Stimulated activated CD4-positive, alpha-beta T cell treated with anti-CD3 and anti-CD28 coated beads, Interleukin-4, amount 100 ng/mL, for 24 hours (primary cell): Measurements from ENCODE around the gene GATD1.

ENCODE experiments used
- DNase-seq: peaks from one replicate; pipeline ENCODE4 v3.0.0-alpha.2; 2020

Gene GATD1

DNA sequence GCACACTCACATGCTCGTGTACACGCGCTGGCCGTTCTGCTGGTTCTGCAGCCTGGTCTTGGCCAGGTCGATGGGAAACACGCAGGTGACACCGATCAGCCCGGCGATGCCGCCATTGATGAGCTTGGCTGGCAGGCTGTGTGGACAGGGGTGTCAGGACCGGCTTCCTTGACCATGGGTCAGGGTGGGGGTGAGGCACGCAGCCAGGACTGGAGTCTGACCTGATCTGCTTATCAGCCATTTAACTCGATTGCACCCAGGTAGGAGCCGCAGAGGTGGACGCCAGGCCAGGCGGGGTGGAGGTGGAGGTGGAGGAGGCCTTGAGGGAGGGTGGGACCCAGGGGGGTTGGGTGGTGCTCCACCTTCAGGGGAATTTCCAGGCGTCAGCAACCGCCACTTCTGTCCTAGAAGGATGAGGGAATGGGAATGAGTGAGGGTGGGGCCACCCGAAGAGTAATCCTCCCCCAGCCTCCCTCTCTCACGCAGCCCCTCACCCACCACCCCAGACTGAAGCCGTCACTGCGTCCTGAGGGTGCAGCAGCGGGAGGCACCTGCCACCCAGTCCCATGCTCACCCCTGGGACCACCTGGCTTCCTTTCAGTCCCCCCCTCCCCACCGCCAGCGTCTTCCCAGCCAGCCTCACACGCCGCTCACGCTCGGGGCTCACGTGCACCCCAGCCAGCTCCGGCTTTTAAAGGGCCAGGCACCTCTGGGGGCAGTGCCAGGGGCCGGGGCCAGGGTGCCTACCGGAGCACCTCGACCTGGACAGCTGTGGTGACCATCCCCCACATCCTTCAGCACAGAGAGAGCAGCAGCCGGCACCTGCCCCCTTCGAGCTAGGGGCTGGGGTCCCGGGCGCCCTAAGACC lies 17.7 kb upstream of the GATD1 start:
- DNase-seq: no peak

DNA sequence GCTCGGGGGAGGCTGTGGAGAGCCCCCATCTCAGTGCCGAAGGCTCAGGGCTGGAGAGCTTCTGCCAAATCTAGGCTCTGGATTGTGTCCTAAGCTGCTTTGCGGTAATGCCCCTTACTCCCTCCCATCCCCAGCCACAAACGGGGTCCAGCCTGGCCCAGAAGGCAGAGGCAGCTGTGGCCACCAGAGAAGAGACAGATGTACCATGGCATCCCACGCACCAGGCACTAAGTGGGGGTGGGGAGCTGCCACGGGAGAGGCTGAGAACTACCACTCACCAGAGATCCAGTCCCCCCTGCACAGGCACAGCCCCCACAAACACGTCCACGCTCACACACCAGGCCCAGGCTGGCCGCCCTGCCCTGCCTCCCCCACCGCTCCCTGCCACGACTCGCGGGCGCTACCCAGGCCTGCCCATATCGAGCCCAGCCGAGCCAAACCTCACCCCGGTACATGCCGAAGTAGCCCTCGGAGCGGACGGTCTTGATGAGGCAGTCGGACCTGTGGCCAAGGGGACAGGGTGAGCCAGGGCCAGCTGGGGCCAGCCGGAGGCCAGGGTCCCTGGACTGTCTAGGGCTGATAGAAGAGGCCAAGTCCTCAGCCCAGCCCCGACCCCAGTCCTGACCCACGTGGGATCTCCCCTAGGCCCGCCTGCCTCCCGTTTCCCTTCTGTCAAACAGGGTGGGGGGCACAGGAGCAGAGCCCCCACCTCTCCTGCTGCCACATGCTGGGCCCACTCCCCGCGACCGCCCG lies 16.9 kb upstream of the GATD1 start:
- no peak for DNase-seq

GRCh38 chr11:793556-793955 lies 16.3 kb upstream of the GATD1 start:
- DNase-seq: no peak

- DNase-seq: no peak
These were observed 15.6 kb upstream of the GATD1 start for GRCh38 chr11:792873-793272.

- no peak for DNase-seq
These were observed 15.2 kb upstream of the GATD1 start for GRCh38 chr11:792535-792821.

- no peak for DNase-seq
These were observed 14.6 kb upstream of the GATD1 start for GRCh38 chr11:791658-792534.

- no peak for DNase-seq
These were observed 13.7 kb upstream of the GATD1 start for GRCh38 chr11:790721-791564.

DNA sequence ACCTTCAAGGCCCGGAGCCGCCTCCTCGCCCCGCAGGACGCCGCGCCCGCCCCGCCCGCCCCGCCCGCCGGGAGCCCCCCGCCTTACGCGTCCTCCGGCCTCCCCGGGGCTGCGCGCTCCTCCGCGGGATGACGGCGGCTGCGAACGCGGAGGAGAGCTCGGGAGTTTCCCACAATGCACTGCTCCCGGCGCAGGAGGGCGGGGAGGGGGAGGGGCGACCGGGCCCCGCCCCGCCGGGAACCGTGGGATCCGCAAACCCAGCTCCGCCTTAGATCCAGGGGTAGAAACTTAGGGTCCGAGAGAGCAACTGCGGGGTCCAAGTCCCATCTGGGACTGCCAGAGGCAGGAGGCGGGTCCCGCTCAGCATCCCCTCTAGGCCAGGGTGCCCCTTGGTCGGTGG lies 12.7 kb upstream of the GATD1 start, which contains the start of gene CEND1:
Gene CEND1, minus strand, starts transcription at position 148 of the 400 bp plus-strand sequence. CDS start 1,514 bp downstream, outside the sequence.
- peak; percentile 48 for DNase-seq

GRCh38 chr11:788953-789940 lies 12.0 kb upstream of the GATD1 start:
- DNase-seq: no peak

DNA sequence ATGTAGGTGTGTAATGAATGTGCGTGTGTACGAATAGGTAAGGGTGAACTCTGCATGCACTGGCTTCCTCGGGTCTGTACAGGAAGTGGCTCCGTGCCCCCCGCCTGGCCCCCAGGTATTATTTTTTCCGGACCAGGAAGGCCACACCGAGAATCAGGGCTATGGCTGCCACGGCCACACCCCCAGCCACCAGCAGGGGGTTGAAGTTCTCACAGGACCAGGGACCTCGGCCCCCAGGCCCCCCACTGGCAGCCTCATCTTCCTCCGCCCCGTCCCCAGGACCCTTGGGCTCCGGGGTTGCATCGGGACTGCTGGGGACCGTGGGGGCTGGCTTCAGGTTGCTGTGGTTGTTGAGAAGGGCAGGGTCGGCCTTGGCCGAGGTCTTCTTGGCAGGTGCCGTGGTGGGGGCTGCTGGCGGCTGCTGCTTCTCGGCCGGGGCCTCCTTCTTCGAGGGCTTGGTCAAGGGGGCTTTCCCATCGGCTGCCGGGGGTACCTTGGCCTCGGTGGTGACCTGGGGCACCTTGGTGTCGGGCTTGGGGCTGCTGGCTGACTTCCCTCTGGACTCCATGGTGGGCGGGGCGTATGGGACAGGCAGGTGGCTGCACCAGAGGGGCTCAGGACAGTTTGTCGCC lies 10.8 kb upstream of the GATD1 start:
- no peak for DNase-seq

GRCh38 chr11:787084-787675 lies 9.9 kb upstream of the GATD1 start:
- no peak for DNase-seq

DNA sequence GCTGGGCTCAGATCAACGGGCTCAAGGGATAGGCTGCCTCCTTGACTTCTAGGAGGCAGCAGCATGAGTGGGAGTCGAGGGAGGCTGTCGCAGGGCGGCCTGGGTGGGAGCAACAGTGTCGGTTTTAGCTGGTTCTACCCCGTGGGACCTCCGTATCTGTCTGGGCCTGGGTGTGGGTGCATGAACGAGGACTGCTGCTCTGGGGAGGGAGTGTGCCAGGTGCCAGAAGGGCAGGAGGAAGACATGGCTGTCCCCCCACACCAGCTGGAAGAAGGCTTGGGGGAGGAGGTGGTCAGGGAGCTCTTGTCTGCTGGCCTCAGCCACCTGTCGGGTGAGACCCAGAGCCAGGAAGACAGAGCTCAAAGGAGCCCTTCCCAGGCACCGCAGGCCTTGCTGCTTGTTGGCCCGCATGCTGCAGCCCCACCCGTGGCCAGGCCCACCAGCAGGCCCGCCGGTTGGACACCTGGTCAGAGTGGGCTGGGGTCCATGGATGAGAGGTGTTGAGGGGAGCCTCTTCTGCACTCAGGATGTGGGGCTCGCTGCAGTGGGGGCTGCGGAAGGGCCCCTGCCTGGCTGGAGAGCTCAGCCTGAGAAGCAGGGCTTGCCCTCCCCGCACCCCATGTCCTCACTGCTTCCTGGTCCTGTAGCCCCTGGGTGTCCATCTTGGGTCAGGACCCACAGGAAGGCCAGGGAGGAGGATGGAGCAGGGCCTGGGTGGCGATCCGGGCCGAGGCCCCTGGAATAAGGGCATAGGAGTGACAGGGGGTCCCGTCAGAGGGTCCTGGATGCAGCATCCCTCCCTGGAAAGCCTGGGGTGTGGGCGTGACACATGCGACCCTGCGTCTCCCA lies 9.2 kb upstream of the GATD1 start:
- no peak for DNase-seq

DNA sequence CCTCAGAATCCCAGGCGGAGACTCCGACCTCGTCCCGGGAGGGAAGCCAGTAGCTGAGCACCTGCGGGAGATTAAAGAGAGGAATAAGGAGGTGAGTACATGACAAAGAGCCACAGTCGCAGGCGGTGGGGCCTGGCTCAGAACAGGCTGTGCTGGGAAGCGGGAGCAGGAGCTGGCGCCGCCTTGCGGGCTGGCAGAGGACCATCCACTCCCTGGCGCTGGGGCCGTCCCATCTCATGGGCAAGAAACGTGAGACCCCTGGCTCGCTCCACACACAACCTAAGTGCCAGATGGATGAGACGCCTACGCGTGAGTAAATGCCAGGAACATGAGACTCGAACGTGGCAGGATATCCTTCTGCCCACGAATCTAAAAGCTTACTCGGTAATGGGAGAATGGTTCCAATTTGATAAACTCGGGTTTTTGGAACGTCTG lies 6.3 kb upstream of the GATD1 start:
- peak; percentile 51 for DNase-seq

DNA sequence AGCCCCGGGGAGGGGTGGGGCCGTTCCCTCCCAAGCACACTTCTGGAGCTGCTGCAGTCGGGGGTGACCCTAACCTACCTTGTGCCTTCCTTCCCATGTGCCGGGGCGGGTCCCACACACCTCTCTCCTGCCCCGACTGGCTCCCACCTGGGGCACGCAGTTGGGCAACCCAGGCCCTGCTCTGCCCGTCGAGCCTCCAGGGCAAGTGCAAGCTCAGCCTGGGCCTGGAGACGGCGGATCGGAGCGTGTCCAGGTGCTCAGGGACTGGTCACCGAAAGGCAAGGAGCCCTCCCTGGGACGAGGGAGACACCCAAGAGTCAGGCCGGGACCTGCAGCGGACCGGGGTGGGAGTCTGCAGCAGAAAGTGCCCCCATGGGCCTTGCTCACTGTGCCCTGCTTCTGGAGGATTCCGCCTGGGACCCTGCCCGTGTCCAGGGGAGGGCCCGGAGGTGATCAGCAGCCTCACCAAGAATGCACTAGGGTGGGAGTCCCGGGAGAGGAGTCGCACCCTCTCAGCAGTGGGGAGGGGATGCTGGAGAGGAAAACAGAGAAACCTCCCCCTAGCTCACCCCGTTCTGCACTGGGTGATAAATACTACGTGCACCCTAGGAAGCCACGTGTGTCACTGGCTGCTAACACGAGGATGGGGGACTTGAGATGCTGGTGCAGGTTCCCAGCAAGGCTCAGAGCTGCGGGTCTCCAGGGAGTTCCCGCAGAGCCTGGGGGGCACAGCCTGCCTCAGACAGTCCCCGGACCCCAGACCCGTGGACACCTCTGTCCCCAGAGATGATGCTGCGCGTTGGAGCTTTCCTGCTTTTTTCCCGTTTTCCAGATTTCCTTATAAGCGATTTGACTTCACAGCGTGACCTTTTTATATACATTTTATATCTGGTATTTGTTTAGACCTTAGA lies 5.2 kb upstream of the GATD1 start:
- DNase-seq: no peak

- DNase-seq: no peak
These were observed 2.8 kb upstream of the GATD1 start for GRCh38 chr11:779955-780532.

GRCh38 chr11:778976-779954 lies 2.0 kb upstream of the GATD1 start:
- no peak for DNase-seq
